GM18867 (cell line): ENCODE results near the gene ADAM10.

ENCODE experiments used
- ATAC-seq: cut with Tn5 transposase; IDR thresholded peaks from one replicate; pipeline ENCODE4 v1.9.1; 2021; ENCODE audit warnings: mild to moderate bottlenecking, moderate library complexity; ENCODE audit not compliant: unreplicated experiment

Gene ADAM10

DNA sequence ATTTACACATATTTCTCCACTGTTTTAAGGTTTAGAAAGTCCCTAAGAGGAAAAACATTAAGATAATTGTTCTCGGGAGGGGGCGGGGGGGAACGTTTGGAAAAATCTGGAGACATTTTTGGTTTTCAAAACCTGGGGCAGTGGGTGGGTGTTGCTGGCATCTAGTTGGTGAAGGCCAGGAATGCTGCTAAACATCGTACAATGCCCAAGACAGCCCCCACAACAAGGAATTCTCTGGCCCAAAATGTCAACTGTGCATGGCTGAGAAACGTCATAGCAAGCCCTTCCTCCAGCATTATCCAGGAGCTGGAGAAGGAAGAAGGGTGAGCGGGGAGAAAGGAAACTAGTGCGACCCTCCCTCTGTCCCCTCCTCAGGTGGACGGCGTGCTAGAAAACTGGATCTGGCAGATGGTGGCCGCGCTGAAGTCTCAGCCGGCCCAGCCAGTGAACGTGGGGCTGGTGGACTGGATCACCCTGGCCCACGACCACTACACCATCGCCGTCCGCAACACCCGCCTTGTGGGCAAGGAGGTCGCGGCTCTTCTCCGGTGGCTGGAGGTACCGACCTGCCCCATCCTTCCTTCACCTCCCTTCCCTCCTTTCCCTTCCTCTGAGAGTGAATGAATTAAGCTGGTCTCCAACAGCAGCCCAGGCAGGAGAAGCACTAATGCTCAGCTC, 208.0 kb downstream of the ADAM10 start:
- ATAC-seq, result no peak

DNA sequence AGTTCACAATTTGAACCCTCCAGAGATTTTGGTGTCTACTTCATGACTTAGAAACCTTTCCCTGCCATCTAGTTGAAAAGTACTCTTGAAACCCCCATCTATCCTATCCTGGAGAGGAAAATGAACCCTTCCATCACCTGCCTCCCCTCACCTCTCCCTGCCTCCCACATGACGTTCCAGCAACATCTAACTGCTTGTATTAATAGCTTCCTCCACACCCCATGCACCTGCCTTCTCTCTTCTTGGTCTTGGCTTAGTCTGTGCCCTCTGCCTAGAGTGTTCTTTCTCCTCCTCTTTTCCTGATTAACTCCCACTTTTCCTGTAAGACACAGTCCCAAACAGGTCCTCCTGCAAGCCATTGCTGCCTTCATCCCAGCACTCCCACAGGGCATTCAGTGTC, 210.0 kb downstream of the ADAM10 start:
- ATAC-seq, result no peak

DNA sequence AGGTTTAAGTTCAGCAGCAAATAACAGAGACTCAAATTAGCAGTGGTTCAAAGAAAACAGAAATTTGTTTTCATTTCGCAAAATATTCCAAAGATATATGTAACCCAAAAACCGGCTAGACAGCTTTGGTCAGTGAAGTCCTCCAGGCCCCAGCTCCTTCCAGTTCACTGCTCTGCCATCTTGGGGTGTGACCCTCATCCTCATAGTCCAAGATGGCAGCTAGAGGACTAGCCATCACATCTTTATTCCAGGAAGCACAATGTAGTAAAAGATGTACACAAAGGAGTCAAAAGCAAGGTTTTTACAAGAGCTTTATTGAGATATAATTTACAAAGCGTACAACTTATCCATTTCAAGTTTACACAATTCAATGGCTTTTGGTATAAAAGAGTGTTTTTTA, 210.6 kb downstream of the ADAM10 start:
- ATAC-seq, result no peak
